GM12874 (cell line): Measurements from ENCODE around the gene AMPD1.

Source experiments
- CTCF ChIP-seq: IDR thresholded peaks from 2 replicates; pipeline ENCODE4 v1.5.1; 2011; ENCODE audit warnings: low read depth, mild to moderate bottlenecking, control low read depth, low read length, moderate library complexity; ENCODE audit not compliant: insufficient read depth

The AMPD1 gene

GRCh38 chr1:114715952-114716303 is 20.6 kb upstream of the AMPD1 start:
- TF ChIP-seq CTCF: no peak

- no peak for TF ChIP-seq CTCF
Measured at GRCh38 chr1:114712977-114713376, 17.6 kb upstream of the AMPD1 start.

- TF ChIP-seq CTCF: no peak
Measured at GRCh38 chr1:114710360-114710759, 15.0 kb upstream of the AMPD1 start.

GRCh38 chr1:114707604-114708003 is 12.3 kb upstream of the AMPD1 start:
- TF ChIP-seq CTCF: no peak

- no peak for TF ChIP-seq CTCF
Measured at GRCh38 chr1:114703242-114703641, 7.9 kb upstream of the AMPD1 start.

- no peak for TF ChIP-seq CTCF
Measured at GRCh38 chr1:114702737-114703136, 7.4 kb upstream of the AMPD1 start.

- no peak for TF ChIP-seq CTCF
Measured at GRCh38 chr1:114701931-114702330, 6.6 kb upstream of the AMPD1 start.
